GM15510 (cell line): ENCODE measurements around the gene NOS1.

Experiments
- POLR2A ChIP-seq: IDR thresholded peaks from 3 replicates; pipeline ENCODE4 v1.6.1; 2011; ENCODE audit warnings: borderline replicate concordance; ENCODE audit not compliant: insufficient read length; ENCODE audit errors: extremely low read depth

The NOS1 gene

GRCh38 chr12:117218149-117218548 lies 143.3 kb downstream of the NOS1 start:
- no peak for TF ChIP-seq POLR2A

GRCh38 chr12:117216686-117217085 lies 144.7 kb downstream of the NOS1 start:
- TF ChIP-seq POLR2A: no peak

- no peak for TF ChIP-seq POLR2A
Measured at GRCh38 chr12:117214797-117215196, 146.6 kb downstream of the NOS1 start.

GRCh38 chr12:117213295-117213808 lies 148.1 kb downstream of the NOS1 start:
- TF ChIP-seq POLR2A: no peak

- no peak for TF ChIP-seq POLR2A
Measured at GRCh38 chr12:117212563-117213190, 148.7 kb downstream of the NOS1 start.

- TF ChIP-seq POLR2A: no peak
Measured at GRCh38 chr12:117210266-117210918, 151.0 kb downstream of the NOS1 start.

GRCh38 chr12:117209626-117210025 lies 151.8 kb downstream of the NOS1 start:
- no peak for TF ChIP-seq POLR2A

GRCh38 chr12:117208811-117209455 lies 152.5 kb downstream of the NOS1 start:
- no peak for TF ChIP-seq POLR2A

- no peak for TF ChIP-seq POLR2A
Measured at GRCh38 chr12:117208206-117208605, 153.2 kb downstream of the NOS1 start.

- TF ChIP-seq POLR2A: no peak
Measured at GRCh38 chr12:117207675-117208074, 153.8 kb downstream of the NOS1 start.

- TF ChIP-seq POLR2A: no peak
Measured at GRCh38 chr12:117202556-117202955, 158.9 kb downstream of the NOS1 start.

GRCh38 chr12:117202033-117202432 lies 159.4 kb downstream of the NOS1 start:
- TF ChIP-seq POLR2A: no peak

GRCh38 chr12:117193903-117194302 lies 167.5 kb downstream of the NOS1 start:
- no peak for TF ChIP-seq POLR2A

GRCh38 chr12:117192057-117192456 lies 169.4 kb downstream of the NOS1 start:
- no peak for TF ChIP-seq POLR2A

- TF ChIP-seq POLR2A: peak; percentile 94
Measured at GRCh38 chr12:117190210-117190781, 171.1 kb downstream of the NOS1 start, which contains the start of gene FBXO21. Gene FBXO21 (minus strand): TSS chr12:117190470. CDS start chr12:117190456, 14 bp downstream.

GRCh38 chr12:117189725-117190209 lies 171.7 kb downstream of the NOS1 start:
- TF ChIP-seq POLR2A: no peak
